Measurements from ENCODE around the gene APC2. TPM values are rescaled to one million over a fixed set of nuclear protein-coding genes. Genes with fewer than 3 reads are reported as not detected.

The APC2 gene, protein sequence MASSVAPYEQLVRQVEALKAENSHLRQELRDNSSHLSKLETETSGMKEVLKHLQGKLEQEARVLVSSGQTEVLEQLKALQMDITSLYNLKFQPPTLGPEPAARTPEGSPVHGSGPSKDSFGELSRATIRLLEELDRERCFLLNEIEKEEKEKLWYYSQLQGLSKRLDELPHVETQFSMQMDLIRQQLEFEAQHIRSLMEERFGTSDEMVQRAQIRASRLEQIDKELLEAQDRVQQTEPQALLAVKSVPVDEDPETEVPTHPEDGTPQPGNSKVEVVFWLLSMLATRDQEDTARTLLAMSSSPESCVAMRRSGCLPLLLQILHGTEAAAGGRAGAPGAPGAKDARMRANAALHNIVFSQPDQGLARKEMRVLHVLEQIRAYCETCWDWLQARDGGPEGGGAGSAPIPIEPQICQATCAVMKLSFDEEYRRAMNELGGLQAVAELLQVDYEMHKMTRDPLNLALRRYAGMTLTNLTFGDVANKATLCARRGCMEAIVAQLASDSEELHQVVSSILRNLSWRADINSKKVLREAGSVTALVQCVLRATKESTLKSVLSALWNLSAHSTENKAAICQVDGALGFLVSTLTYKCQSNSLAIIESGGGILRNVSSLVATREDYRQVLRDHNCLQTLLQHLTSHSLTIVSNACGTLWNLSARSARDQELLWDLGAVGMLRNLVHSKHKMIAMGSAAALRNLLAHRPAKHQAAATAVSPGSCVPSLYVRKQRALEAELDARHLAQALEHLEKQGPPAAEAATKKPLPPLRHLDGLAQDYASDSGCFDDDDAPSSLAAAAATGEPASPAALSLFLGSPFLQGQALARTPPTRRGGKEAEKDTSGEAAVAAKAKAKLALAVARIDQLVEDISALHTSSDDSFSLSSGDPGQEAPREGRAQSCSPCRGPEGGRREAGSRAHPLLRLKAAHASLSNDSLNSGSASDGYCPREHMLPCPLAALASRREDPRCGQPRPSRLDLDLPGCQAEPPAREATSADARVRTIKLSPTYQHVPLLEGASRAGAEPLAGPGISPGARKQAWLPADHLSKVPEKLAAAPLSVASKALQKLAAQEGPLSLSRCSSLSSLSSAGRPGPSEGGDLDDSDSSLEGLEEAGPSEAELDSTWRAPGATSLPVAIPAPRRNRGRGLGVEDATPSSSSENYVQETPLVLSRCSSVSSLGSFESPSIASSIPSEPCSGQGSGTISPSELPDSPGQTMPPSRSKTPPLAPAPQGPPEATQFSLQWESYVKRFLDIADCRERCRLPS (N-terminal part only)
- total RNA-seq = 39.2 and 43.0 TPM in 2 replicates
- long read RNA-seq = 0 reads

DNA sequence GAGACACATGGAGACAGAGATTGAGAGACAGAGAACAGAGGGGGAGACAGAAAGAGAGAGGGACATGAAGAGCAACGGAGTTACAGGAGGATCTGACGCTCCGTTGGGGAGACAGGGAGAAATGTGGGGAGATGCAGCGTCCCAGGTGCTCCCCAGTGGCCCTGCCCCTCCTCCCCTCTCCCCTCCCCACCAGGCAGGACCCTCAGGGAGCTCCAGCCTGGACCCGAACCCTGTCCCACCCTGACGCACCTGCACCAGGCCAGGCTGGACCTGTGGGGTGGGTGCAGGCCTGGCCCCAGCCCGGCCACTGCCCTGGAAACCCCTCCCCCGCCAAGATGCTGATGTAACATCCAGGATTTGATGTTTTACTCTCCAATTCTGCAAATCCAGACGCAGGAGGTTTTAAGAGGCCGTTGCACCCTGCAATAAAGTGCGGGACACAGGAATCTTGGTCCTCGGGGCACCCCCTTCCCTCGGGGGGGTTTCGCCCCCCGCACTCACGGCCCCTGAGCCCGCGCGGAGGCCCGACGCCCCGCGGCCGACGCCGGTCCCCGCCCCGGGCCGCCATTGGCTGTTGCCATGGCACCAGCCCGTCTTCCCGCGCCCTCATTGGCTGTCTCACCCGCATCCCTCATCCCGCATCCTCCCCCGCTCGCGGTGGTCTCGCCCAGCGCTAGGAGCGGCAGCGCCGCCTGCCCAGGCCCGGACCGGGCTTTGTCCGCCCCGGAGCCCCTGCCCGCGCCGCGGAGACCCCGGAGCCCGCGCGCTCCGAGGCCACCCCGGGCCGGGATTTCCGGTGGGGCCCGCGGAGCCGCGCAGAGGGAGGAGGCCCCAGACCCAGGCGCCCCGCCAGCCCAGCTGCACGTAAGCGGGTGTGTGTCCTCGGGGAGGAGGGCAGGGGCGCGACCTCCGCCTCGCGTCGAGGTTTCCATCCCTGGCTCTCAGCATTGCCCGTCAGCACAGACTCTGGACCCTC lies at the start of gene APC2:
TSS of gene APC2 (plus strand) at position 655 of the 976 bp plus-strand sequence. CDS start 2,881 bp downstream, outside the sequence.
- Mint-ChIP-seq H3K9me3 (no peaks in the 10 kb centered on the region), H3K36me3 (ENCODE audit: low read depth) (no peaks in the 10 kb centered on the region), H3K27me3 (ENCODE audit: low read depth) (peaks cover 57% of the 10 kb centered on the region), H3K27ac (ENCODE audit: unreplicated experiment) (peak within 1 kb of the TSS; percentile 83), H3K4me3 (peak within 1 kb of the TSS; percentile 85), H3K4me1 (peaks cover 34% of the 10 kb centered on the region)
- TF ChIP-seq, protein P1, sequence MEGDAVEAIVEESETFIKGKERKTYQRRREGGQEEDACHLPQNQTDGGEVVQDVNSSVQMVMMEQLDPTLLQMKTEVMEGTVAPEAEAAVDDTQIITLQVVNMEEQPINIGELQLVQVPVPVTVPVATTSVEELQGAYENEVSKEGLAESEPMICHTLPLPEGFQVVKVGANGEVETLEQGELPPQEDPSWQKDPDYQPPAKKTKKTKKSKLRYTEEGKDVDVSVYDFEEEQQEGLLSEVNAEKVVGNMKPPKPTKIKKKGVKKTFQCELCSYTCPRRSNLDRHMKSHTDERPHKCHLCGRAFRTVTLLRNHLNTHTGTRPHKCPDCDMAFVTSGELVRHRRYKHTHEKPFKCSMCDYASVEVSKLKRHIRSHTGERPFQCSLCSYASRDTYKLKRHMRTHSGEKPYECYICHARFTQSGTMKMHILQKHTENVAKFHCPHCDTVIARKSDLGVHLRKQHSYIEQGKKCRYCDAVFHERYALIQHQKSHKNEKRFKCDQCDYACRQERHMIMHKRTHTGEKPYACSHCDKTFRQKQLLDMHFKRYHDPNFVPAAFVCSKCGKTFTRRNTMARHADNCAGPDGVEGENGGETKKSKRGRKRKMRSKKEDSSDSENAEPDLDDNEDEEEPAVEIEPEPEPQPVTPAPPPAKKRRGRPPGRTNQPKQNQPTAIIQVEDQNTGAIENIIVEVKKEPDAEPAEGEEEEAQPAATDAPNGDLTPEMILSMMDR (conservative IDR thresholded peaks at IDR 0.05) = no peak
- DNase-seq (ENCODE audit: low read depth, low spot score) = peak; percentile 75

DNA sequence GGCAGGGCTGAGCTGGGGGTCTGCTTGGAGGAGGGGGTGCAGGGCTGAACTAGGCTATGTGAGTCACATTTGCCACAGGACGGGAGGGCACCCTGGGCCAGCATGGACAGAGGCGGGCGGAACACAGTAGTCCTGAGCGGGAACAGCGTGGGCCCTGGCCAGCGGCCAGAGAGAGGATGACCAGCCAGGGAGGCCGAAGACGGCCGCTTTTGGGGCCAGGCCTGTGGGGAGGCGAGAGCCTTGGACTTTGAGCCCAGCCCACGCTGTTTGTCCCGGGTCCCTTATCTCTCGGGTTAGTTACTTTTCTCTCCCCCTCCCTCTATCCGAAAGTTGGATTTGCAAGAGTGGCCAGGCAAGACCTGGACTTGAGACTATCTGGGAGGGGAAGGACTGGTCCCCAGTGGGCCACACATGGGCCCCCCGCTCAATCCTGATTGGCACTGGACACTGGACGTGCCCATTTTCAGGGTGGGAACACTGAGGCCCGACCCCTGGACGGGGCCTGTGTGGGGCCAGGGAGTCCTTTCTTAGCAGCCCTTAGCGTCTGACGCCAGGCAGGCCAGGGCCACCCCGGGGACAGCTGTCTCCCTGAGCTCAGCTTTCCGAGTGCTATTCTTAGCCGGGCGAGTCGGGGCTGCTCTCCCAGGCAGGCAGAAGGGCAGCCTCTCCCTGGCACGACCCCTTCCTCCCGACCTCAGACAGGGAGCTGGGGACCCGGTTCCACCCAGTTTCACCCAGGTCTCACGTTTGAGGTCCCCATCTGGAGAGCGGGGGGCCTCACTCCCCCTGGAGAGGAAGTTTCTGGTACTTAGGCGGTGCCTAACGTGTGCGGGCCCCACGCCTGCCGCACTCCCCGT lies 49.4 kb upstream of the APC2 start:
- no peaks in the 10 kb centered on the region for H3K4me1 Mint-ChIP-seq
- H3K27ac Mint-ChIP-seq (ENCODE audit: unreplicated experiment) = no peak overlapping the region
- DNase-seq (ENCODE audit: low read depth, low spot score) = no peak

DNA sequence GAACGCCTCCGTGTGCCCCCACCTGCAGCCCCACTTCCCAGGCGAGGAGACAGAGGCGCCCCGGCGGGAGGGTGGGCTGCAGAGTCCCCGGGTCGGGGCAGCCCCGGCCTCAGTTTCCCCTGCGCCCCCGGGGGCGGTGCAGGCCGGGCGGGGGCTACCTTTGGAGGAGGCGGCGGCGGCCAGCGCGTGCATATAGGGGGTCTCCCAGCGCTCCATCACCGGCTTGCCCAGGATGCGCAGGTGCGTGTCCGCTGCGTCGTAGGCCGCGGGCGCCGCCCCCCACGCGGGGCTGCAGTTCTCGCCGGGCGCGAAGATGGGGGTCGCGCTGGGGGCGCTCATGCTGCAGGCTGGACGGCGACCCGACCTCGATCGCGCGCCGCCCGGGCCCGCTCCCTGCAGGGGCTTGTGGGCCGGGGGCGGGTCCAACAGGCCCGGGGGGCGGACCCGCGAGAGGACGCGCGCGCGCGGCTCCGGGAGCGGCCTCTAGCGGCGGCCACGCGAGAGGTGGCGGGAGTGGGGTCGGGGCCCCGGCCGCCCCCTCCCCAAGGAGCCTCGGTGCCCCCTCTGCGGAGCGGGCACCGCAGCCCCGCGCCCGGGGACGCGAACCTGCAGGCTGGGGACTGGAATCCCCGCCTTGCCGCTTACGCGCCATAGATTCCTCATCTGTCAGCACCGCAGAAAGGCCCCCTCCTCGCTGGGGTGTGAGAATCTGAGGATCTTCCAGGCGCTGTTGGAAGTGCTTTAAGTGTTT lies 48.6 kb upstream of the APC2 start, which contains the start of gene GAMT:
TSS of gene GAMT (minus strand) at position 405 of the 751 bp plus-strand sequence. CDS start at position 339, 66 bp downstream.
- H3K9me3 Mint-ChIP-seq = no peaks in the 10 kb centered on the region
- peaks cover under 1% of the 10 kb centered on the region for H3K4me1 Mint-ChIP-seq
- no peaks in the 10 kb centered on the region for H3K27me3 Mint-ChIP-seq (ENCODE audit: low read depth)
- peak within 1 kb of the TSS; percentile 76 for H3K4me3 Mint-ChIP-seq
- H3K36me3 Mint-ChIP-seq (ENCODE audit: low read depth) = no peaks in the 10 kb centered on the region
- DNase-seq (ENCODE audit: low read depth, low spot score) = peak; percentile 45
- H3K27ac Mint-ChIP-seq (ENCODE audit: unreplicated experiment) = no peak within 1 kb of the TSS
- TF ChIP-seq, protein P1 (conservative IDR thresholded peaks at IDR 0.05) = peak; percentile 59

More for the DNA sequence above, 49.4 kb upstream of the APC2 start:
- Mint-ChIP-seq H3K4me3 (peak overlapping the region; percentile 70), H3K27me3 (ENCODE audit: low read depth) (no peaks in the 10 kb centered on the region), H3K36me3 (ENCODE audit: low read depth) (no peaks in the 10 kb centered on the region), H3K9me3 (no peaks in the 10 kb centered on the region)
- TF ChIP-seq, protein P1 (conservative IDR thresholded peaks at IDR 0.05) = no peak

DNA sequence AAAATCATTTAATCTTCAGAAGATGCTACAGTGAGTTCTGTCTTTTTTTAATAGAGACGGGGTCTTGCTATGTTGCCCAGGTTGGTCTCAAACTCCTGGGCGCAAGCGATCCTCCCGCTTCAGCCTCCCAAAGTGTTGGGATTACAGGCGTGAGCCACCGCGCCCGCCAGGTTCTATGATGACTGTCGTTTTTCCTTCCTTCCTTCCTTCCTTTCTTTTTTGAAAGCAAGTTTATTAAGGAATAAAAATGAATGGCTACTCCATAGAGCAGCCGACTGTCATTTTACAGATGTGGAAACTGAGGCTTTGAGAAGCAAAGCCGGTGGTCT lies 48.1 kb upstream of the APC2 start:
- DNase-seq (ENCODE audit: low read depth, low spot score) = no peak
- Mint-ChIP-seq H3K9me3 (no peaks in the 10 kb centered on the region), H3K27me3 (ENCODE audit: low read depth) (no peaks in the 10 kb centered on the region), H3K36me3 (ENCODE audit: low read depth) (no peaks in the 10 kb centered on the region), H3K4me3 (peak overlapping the region; percentile 76), H3K27ac (ENCODE audit: unreplicated experiment) (no peak overlapping the region), H3K4me1 (peaks cover 5% of the 10 kb centered on the region)
- TF ChIP-seq, protein P1 (conservative IDR thresholded peaks at IDR 0.05) = no peak

Measured in neural crest cell (in vitro differentiated cells).